RKO (cell line): Measurements from ENCODE around the gene KCNJ5.

ENCODE experiments used
- DNase-seq: peaks from one replicate; pipeline ENCODE4 v3.0.0-alpha.2; 2016; ENCODE audit warnings: low spot score

KCNJ5 gene

GRCh38 chr11:128933481-128934178 lies 42.5 kb downstream of the KCNJ5 start:
- DNase-seq: no peak

- no peak for DNase-seq
Observed at GRCh38 chr11:128934351-128934750, 43.2 kb downstream of the KCNJ5 start.

- DNase-seq: no peak
Observed at GRCh38 chr11:128934926-128935325, 43.8 kb downstream of the KCNJ5 start.

- DNase-seq: no peak
Observed at GRCh38 chr11:128936606-128937251, 45.6 kb downstream of the KCNJ5 start.

GRCh38 chr11:128937480-128937879 lies 46.3 kb downstream of the KCNJ5 start:
- DNase-seq: no peak

GRCh38 chr11:128938156-128938885 lies 47.2 kb downstream of the KCNJ5 start:
- DNase-seq: no peak

GRCh38 chr11:128939591-128939990 lies 48.4 kb downstream of the KCNJ5 start:
- DNase-seq: no peak

- no peak for DNase-seq
Observed at GRCh38 chr11:128940156-128940555, 49.0 kb downstream of the KCNJ5 start.

GRCh38 chr11:128940603-128941002 lies 49.4 kb downstream of the KCNJ5 start:
- DNase-seq: no peak

- DNase-seq: no peak
Observed at GRCh38 chr11:128941110-128941509, 50.0 kb downstream of the KCNJ5 start.

- DNase-seq: no peak
Observed at GRCh38 chr11:128941573-128942271, 50.6 kb downstream of the KCNJ5 start.

- DNase-seq: no peak
Observed at GRCh38 chr11:128942272-128942612, 51.1 kb downstream of the KCNJ5 start.

GRCh38 chr11:128942817-128943427 lies 51.8 kb downstream of the KCNJ5 start, which contains the start of gene TP53AIP1:
TSS of gene TP53AIP1 (minus strand) at chr11:128942871. CDS start at chr11:128937818, 5,053 bp downstream.
- no peak for DNase-seq

GRCh38 chr11:128943428-128943976 lies 52.3 kb downstream of the KCNJ5 start:
- DNase-seq: no peak

- DNase-seq: no peak
Observed at GRCh38 chr11:128946648-128947047, 55.5 kb downstream of the KCNJ5 start.

GRCh38 chr11:128947773-128948172 lies 56.6 kb downstream of the KCNJ5 start:
- no peak for DNase-seq

- no peak for DNase-seq
Observed at GRCh38 chr11:128948583-128948982, 57.4 kb downstream of the KCNJ5 start.

GRCh38 chr11:128949791-128950454 lies 58.8 kb downstream of the KCNJ5 start:
- no peak for DNase-seq

- no peak for DNase-seq
Observed at GRCh38 chr11:128953151-128953550, 62.0 kb downstream of the KCNJ5 start.

GRCh38 chr11:128955636-128956035 lies 64.5 kb downstream of the KCNJ5 start:
- DNase-seq: no peak
